Measurements from ENCODE around the gene TEX22.

DNA sequence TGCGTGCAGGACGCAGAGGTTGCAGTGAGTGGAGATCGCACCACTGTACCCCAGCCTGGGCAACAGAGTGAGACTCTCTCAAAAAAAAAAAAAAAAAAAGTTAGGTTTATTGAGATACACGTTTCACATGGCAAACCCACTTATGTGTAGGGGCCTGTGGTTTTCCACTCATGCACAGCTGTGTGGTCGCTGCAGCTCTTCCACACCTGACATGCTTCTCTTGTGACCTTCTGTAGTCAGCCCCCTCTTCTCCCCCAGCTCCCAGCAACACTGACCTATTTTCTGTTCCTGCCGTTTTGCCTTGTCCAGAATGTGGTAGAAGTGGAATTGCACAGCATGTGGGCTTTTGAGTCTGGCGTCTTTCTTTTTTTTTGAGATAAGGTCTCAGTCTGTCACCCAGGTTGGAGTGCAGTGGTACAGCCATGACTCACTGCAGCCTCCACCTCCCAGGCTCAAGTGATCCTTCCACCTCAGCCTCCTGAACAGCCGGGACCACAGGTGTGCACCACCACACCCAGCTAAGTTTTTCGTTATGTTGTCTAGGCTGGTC, 29.7 kb downstream of the TEX22 start:
- no peak for TF ChIP-seq RAD21 (IDR thresholded peaks at IDR 0.05; ENCODE audit: low read depth)
- no peak for TF ChIP-seq REST (IDR thresholded peaks at IDR 0.05; ENCODE audit: low read depth)
- TF ChIP-seq YY1 (IDR thresholded peaks at IDR 0.05; ENCODE audit: low read depth) = no peak
- TF ChIP-seq CEBPB (IDR thresholded peaks at IDR 0.05) = no peak
- no peak for TF ChIP-seq NFIC (IDR thresholded peaks at IDR 0.05)
- TF ChIP-seq TCF12 (IDR thresholded peaks at IDR 0.05; ENCODE audit: low read depth) = no peak
- TF ChIP-seq, protein P1, sequence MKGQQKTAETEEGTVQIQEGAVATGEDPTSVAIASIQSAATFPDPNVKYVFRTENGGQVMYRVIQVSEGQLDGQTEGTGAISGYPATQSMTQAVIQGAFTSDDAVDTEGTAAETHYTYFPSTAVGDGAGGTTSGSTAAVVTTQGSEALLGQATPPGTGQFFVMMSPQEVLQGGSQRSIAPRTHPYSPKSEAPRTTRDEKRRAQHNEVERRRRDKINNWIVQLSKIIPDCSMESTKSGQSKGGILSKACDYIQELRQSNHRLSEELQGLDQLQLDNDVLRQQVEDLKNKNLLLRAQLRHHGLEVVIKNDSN (IDR thresholded peaks at IDR 0.05) = no peak
